Fibroblast of pulmonary artery (primary cell): ENCODE data around the gene NRARP.

Source experiments
- DNase-seq: peaks from one replicate; pipeline ENCODE4 v3.0.0-alpha.2; 2010; ENCODE audit warnings: low read depth
- H3K4me3 ChIP-seq: replicated peaks from 2 replicates; pipeline ENCODE4 v1.5.1; 2011; ENCODE audit warnings: low read depth, mild to moderate bottlenecking, control low read depth, low read length, moderate library complexity
- CTCF ChIP-seq: IDR thresholded peaks from 2 replicates; pipeline ENCODE4 v1.5.1; 2011; ENCODE audit warnings: mild to moderate bottlenecking, control low read depth, low read length, inconsistent platforms; ENCODE audit errors: missing control alignments

NRARP gene

GRCh38 chr9:137275203-137275587 lies 26.9 kb downstream of the NRARP start:
- H3K4me3 ChIP-seq: no peak overlapping the region
- DNase-seq: no peak
- TF ChIP-seq CTCF: no peak

GRCh38 chr9:137273611-137274320 lies 28.3 kb downstream of the NRARP start:
- no peak for DNase-seq
- no peak overlapping the region for H3K4me3 ChIP-seq
- no peak for TF ChIP-seq CTCF

- no peak for TF ChIP-seq CTCF
- no peak overlapping the region for H3K4me3 ChIP-seq
- DNase-seq: no peak
Observed at GRCh38 chr9:137273095-137273490, 29.0 kb downstream of the NRARP start.

GRCh38 chr9:137272241-137273094 lies 29.6 kb downstream of the NRARP start:
- H3K4me3 ChIP-seq: no peak overlapping the region
- DNase-seq: no peak
- TF ChIP-seq CTCF: no peak

- no peak for TF ChIP-seq CTCF
- no peak overlapping the region for H3K4me3 ChIP-seq
- no peak for DNase-seq
Observed at GRCh38 chr9:137271696-137272076, 30.4 kb downstream of the NRARP start.

DNA sequence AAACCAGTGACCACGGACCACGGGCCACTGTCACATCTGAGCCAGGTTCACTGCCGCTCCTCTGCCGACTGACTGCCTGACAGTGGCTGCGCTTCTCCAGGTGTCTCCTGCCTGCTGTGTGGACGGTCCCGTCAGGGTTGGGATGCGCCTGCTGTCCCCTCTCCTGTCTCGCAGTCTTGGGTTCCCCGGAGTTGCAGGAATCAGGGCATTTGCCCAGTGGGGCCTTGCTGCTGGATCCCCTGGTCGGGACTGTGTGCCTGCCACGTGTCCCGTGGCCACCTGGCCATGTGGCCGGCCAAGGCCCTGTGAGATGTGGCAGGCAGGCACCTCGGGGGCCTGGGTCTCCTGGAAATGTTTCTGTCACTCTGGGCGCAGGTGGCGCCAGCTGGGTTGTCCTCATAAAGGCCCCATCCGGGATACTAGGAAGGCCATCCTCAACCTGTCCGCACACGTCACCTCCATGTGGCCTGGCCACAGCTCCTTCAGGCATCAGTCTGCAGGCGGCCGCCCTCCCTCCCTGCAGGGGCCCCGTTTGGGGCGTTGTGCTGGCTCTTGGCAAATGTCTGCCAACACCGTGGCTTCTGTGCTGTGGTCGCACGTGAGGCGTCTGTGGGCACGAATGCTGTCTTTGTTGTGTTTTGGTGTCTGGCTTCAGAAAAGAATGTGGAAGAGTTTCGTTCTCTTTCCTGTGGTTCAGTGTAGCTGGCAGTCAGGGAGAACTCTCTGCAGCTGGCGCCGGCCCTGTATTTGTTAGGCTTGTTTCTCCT lies 31.0 kb downstream of the NRARP start:
- no peak for TF ChIP-seq CTCF
- no peak overlapping the region for H3K4me3 ChIP-seq
- no peak for DNase-seq
